ENCODE measurements around the gene CACNA1B. TPM values are rescaled to one million over a fixed set of nuclear protein-coding genes. Genes with fewer than 3 reads are reported as not detected.

The CACNA1B gene
- total and polyA plus RNA-seq, 4 donors = 0.01 to 0.20 (median 0.09) TPM; not detected in 1

DNA sequence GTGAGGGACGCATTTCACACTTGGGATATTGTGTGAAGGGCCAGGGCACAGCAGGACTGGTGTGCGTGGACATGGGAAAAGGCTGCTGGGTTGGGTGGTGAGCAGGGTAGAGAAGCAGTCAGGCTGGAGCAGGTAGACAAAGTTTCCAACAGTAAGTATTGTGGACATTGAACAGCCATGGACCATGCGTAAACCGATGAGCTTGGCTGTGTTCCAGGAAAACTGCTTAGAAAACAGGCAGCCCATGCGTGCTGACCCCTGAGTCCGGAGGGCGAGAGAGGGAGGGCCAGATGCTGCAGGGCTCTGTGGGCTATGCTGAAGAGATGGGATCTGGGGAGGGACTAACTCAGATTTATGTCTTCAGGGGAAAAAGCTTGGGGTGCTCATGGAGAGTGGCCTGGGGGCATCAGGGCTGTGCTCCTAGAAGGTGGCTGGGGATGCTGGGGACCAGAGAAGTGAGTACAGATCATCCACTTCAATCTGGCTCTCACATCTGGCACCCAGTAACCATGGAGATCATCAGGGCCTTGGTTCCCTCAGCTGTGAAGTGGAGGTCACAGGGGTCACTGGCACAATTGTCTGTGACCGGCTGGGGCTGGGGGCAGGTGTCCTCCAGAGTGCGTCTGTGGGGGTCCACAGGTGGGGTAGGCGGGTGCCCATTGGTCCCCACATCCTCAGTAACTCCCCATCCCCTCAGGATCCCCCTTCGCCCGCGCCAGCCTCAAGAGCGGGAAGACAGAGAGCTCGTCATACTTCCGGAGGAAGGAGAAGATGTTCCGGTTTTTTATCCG is 93.3 kb downstream of the CACNA1B start:
- 74 to 88% methylated on average over 18 of the region's 18 CpGs for WGBS, 2 donors
- Histone ChIP-seq H3K4me3 (no peak overlapping the region), H3K36me3 (ENCODE audit: control insufficient read depth in 4 of 4, insufficient read depth in 4 of 4, low read length in 4 of 4) (no peaks in the 10 kb centered on the region), H3K9ac (ENCODE audit: insufficient read depth in 1 of 2, low read length in 2 of 2) (no peak overlapping the region), H3K4me1 (ENCODE audit: control insufficient read depth in 5 of 5, insufficient read depth in 5 of 5, low read length in 5 of 5) (no peaks in the 10 kb centered on the region), H3K27me3 (ENCODE audit: control insufficient read depth in 3 of 3, insufficient read depth in 3 of 3, low read length in 2 of 3) (no peaks in the 10 kb centered on the region), H3K27ac (ENCODE audit: low read depth in 1 of 2, low read length in 1 of 2) (no peak overlapping the region), H3K9me3 (ENCODE audit: control insufficient read depth in 4 of 4, insufficient read depth in 3 of 4, low read length in 3 of 4) (no peaks in the 10 kb centered on the region)
- ATAC-seq (ENCODE audit: insufficient read depth, low FRiP score) = no peak
- peak in 2 of 3 donors; percentile 24 to 49 for DNase-seq
- TF ChIP-seq, protein P1, sequence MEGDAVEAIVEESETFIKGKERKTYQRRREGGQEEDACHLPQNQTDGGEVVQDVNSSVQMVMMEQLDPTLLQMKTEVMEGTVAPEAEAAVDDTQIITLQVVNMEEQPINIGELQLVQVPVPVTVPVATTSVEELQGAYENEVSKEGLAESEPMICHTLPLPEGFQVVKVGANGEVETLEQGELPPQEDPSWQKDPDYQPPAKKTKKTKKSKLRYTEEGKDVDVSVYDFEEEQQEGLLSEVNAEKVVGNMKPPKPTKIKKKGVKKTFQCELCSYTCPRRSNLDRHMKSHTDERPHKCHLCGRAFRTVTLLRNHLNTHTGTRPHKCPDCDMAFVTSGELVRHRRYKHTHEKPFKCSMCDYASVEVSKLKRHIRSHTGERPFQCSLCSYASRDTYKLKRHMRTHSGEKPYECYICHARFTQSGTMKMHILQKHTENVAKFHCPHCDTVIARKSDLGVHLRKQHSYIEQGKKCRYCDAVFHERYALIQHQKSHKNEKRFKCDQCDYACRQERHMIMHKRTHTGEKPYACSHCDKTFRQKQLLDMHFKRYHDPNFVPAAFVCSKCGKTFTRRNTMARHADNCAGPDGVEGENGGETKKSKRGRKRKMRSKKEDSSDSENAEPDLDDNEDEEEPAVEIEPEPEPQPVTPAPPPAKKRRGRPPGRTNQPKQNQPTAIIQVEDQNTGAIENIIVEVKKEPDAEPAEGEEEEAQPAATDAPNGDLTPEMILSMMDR (IDR thresholded peaks at IDR 0.05; ENCODE audit: control extremely low read depth, extremely low read depth) = no peak

DNA sequence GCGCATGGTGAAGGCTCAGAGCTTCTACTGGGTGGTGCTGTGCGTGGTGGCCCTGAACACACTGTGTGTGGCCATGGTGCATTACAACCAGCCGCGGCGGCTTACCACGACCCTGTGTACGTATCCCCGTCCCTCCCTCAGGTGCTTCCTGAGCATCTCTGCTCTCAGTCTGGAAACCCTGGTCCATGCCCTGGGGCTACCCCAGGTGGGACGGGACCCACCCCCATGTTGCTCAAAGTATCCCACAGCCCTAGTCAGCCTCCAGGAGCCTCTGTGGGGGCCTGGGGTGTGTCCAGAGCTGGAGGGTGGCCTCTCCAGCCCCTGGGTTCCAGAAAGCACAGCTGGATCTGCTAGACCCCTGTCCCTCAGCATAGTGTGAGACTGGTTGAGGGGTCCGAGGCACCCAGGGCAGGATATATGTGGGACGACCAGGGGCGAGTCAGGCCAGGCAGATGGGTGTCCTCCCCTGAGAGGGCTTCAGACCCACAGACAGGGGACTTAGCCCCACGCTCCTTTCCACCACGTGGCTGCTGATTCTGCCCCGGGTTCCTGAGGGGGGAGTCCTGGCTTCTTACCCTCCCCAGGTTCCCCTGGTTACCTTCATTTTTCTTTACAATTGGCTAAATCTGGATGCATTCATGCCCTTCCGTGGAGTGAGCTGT is 94.0 kb downstream of the CACNA1B start:
- Histone ChIP-seq H3K4me3 (no peak overlapping the region), H3K36me3 (ENCODE audit: control insufficient read depth in 4 of 4, insufficient read depth in 4 of 4, low read length in 4 of 4) (no peaks in the 10 kb centered on the region), H3K9ac (ENCODE audit: insufficient read depth in 1 of 2, low read length in 2 of 2) (no peak overlapping the region), H3K27ac (ENCODE audit: low read depth in 1 of 2, low read length in 1 of 2) (no peak overlapping the region), H3K9me3 (ENCODE audit: control insufficient read depth in 4 of 4, insufficient read depth in 3 of 4, low read length in 3 of 4) (no peaks in the 10 kb centered on the region), H3K4me1 (ENCODE audit: control insufficient read depth in 5 of 5, insufficient read depth in 5 of 5, low read length in 5 of 5) (no peaks in the 10 kb centered on the region), H3K27me3 (ENCODE audit: control insufficient read depth in 3 of 3, insufficient read depth in 3 of 3, low read length in 2 of 3) (no peaks in the 10 kb centered on the region)
- TF ChIP-seq, protein P1 (IDR thresholded peaks at IDR 0.05; ENCODE audit: control extremely low read depth, extremely low read depth) = no peak
- 87 to 93% methylated on average over 16 of the region's 16 CpGs for WGBS, 2 donors
- DNase-seq (no peak), ATAC-seq (ENCODE audit: insufficient read depth, low FRiP score) (no peak)

DNA sequence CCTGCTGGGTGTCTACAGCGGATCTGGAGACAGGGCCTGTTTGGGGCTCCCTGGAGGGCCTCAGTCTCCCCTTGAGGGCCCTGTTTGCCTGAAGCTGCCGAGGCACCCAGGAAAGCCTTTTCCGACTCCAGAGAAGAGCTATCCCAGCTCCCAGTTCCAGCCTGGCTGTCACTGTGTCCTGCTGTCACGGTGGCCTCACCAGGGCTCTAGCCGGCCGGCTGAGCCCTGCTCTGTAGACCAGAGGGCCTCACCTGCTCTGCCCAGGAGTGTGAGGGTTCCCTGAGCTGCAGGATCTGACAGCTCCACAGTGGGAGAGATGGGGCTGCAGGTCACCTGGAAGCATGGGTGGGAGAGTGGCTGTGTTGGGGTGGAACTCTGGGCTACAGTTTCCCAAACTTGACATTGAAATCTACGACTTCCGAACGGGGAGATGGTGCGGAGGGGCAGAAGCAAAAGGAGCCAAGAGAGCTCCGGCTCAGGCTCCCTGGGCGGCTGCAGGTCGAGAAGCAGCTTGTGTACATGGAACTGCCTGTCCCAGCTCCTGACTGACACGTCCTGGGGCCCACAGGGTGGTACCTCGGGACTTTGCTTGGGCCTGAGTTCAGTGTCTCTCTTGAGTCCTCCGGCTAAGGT is 94.9 kb downstream of the CACNA1B start:
- TF ChIP-seq, protein P1 (IDR thresholded peaks at IDR 0.05; ENCODE audit: control extremely low read depth, extremely low read depth) = no peak
- Histone ChIP-seq H3K36me3 (ENCODE audit: control insufficient read depth in 4 of 4, insufficient read depth in 4 of 4, low read length in 4 of 4) (no peaks in the 10 kb centered on the region), H3K4me3 (no peak overlapping the region), H3K9me3 (ENCODE audit: control insufficient read depth in 4 of 4, insufficient read depth in 3 of 4, low read length in 3 of 4) (no peaks in the 10 kb centered on the region), H3K9ac (ENCODE audit: insufficient read depth in 1 of 2, low read length in 2 of 2) (no peak overlapping the region), H3K4me1 (ENCODE audit: control insufficient read depth in 5 of 5, insufficient read depth in 5 of 5, low read length in 5 of 5) (no peaks in the 10 kb centered on the region), H3K27ac (ENCODE audit: low read depth in 1 of 2, low read length in 1 of 2) (no peak overlapping the region), H3K27me3 (ENCODE audit: control insufficient read depth in 3 of 3, insufficient read depth in 3 of 3, low read length in 2 of 3) (no peaks in the 10 kb centered on the region)
- WGBS, 2 donors = 88 to 91% methylated on average over 16 of the region's 16 CpGs
- no peak for DNase-seq
- ATAC-seq (ENCODE audit: insufficient read depth, low FRiP score) = no peak

Measured in lung (tissue), 12 donors.